Upper lobe of left lung (tissue), 4 donors: Measurements from ENCODE around the gene LHFPL3.

Experiments used
- POLR2A ChIP-seq, 4 donors: fragments of 450-650 bp; IDR thresholded peaks; one replicate each; pipeline ENCODE4 v1.5.1; 2016 to 2017; ENCODE audit warnings: antibody characterized with exemption in 4 of 4, mild to moderate bottlenecking in 2 of 4
- TF ChIP-seq, protein P1 (sequence below), 6 experiments: fragments of 450-650 bp in 4 of 6; fragments of 200-600 bp in 2 of 6; sonication (generic) in 2 of 6; IDR thresholded peaks; one replicate each; pipeline ENCODE4 v1.5.1; 2016 to 2019; ENCODE audit warnings: antibody characterized with exemption in 6 of 6

DNA sequence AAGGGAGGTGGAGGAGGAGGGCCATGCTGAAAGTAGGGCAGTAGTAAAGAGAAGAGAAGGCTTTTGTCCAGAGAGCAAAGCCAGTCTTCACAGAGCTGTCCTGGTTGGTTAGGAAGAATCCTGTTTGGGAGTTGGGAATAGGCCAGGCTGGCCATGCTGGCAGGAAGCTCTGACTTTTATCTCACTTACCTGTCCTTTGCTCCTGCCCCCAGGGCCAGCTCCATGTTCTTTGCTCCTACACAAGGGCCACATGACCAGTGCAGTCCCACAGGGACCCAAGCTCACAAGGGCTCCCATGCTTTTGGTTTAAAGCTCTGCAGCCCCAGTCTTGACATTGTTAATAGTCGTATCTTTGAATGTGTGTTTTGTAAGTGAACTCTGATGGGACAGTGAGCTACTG, 524.0 kb downstream of the LHFPL3 start:
- TF ChIP-seq POLR2A (IDR thresholded peaks at IDR 0.05) = no peak
- TF ChIP-seq, protein P1, sequence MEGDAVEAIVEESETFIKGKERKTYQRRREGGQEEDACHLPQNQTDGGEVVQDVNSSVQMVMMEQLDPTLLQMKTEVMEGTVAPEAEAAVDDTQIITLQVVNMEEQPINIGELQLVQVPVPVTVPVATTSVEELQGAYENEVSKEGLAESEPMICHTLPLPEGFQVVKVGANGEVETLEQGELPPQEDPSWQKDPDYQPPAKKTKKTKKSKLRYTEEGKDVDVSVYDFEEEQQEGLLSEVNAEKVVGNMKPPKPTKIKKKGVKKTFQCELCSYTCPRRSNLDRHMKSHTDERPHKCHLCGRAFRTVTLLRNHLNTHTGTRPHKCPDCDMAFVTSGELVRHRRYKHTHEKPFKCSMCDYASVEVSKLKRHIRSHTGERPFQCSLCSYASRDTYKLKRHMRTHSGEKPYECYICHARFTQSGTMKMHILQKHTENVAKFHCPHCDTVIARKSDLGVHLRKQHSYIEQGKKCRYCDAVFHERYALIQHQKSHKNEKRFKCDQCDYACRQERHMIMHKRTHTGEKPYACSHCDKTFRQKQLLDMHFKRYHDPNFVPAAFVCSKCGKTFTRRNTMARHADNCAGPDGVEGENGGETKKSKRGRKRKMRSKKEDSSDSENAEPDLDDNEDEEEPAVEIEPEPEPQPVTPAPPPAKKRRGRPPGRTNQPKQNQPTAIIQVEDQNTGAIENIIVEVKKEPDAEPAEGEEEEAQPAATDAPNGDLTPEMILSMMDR (IDR thresholded peaks at IDR 0.05) = no peak
